Activated CD4-positive, alpha-beta T cell treated with anti-CD3 and anti-CD28 coated beads for 4 hours (primary cell): ENCODE data around the gene FOXN1.

Experiments used
- DNase-seq, 2 donors: peaks; one replicate each; pipeline ENCODE4 v3.0.0-alpha.2; 2020

FOXN1 gene

DNA sequence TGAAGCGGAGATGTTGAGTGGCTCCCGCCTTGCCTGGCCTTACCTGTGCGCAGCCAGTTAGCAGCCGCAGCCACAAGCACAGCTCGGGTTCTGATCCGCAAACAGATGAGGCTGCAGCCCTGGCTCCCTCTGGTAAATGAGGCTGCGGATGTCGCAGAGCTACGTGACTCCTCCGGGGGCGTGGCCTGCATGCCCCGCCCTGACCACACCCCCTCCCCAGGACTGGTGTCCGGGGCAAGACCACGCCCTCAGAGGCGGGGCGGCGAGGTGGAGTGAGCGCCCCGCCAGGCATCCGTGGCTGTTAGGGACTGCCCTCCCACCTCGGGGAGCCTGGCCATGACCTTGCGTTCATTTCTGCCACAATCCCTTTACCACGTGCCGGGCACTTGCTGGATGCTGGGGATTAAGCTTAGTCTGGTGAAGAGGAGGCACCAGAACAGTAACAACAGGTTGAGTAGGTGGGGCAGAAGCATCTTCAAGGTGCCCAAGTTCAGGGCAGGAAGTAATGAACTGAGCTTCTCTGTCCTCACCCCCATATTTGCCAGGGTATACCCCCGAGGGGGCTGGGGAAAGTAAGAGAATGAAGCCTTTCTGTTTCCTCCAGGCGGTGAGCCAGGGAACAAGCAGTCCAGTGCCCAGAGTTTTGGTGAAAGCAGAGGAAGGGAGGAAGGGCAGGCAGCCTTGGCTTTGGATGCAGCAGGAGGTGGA lies 70.8 kb downstream of the FOXN1 start, which contains the start of gene ALDOC:
ALDOC (minus strand) TSS at position 138 of the 708 bp plus-strand sequence. CDS start 1,363 bp downstream, outside the sequence.
- peak; percentile 97 to 99 for DNase-seq

DNA sequence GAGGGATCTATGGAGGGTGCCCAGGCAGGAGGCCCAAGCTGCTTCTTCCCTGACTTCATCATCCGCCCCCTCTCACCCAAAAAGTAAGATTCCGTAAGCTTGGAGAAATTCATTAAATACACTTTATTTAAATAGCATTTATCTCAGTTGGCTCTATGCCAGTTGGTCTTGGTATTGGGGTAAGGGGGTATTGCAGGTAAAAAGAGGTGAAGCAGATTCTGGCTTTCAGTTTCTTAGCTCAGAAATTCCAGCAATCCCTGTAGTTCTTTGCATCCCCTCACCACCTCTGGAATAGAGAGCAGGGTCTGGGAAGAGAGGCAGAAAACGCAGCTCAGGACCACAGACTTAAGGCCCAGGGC lies 71.3 kb downstream of the FOXN1 start:
- DNase-seq, result no peak

DNA sequence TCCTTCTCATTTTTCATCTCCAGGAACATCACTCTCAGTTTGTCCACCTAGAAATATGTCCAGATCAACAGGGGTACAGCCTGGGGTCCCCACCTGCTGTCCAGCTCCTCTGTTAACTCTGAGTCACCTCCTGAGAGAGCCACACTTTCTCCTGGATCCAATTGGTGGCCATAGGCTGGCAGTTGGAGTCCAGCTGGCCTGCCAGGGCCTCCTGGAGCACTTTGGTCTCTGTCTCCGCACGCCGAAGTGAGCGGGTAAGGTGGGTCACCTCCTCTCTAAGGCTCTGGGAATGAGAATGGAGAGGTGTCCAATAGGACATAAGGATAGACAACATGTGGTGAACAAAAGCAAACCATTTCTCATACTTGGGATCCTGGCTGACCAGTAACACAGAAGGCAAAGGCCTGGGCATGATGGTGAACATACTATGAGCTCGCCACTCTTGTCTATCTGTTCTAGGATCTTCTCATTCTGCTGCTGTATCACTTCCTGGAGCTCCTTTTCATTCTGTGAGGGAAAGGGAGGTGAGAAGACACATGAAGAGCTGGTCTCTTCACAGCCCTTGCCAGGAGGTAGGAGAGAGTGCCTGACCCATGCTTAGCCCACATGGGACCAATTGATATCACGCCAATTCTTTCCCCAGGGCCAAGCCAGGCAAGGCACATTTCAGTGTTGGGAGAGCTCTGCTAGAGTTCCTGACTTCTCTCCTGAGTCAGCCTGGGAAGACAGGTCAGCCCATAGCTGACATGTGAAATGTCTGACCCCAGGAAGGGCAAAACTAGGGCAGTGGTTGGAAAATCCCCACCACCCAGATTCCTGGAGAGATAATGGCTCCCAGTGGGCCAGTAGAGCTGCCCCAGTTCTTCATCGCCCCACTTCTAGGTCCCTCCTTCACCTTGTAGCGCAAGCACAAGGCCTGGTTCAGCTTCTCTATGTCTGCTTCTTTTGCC lies 72.4 kb downstream of the FOXN1 start:
- no peak for DNase-seq

DNA sequence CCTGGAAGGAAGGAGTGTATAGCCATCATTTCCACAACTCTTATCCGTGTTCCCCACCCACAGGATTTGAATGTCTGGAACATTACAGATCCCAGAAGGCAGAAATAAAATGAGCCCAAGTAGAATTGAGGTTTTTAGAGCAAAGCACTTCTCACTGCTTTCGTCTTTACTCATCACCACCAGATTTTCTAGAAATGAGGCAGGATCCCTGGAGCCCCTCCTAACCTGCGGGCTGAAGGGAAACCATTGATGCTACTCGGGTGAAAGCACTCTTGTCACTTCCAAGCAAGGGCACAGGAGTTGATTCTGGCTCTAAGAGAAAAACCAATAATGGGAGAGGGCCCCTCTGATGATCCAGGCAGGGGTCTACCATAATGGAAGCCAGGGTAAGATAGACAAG lies 73.4 kb downstream of the FOXN1 start:
- DNase-seq, result no peak

DNA sequence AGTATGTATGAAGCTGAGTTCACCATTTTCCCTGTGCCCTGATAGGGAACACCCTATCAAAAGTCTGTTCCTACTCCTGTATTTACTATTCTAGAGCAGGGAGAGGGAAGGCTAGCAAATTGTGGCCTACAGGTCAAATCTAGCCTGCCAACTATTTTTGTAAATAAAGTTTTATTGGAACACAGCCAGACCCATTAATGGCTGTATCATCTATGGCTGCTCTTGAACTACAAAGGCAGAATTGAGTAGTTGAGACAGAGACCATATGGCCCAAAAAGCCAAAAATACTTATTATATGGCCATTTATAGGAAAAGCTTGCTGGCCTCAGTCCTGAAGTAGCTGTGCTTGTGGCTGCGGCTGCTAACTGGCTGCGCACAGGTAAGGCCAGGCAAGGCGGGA lies 74.8 kb downstream of the FOXN1 start:
- no peak for DNase-seq

DNA sequence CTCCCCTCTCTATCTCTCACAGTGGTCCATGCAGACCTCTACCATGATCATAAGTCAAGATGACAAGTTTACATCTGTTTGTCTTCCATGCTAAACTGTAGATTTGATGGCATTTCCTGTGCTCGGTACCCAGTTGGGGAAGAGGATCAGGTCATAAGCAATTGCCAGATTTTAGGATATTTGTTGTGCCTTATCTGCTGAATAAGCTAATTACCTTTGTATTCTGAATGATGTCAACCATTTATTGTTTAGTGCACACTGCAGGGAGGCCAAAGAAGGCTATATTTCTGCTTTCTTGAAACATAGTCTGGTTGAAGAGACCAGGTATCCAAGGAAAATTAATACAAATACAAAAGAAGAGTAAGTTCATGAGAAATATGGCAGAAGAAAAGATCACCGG lies 76.4 kb downstream of the FOXN1 start:
- no peak for DNase-seq

DNA sequence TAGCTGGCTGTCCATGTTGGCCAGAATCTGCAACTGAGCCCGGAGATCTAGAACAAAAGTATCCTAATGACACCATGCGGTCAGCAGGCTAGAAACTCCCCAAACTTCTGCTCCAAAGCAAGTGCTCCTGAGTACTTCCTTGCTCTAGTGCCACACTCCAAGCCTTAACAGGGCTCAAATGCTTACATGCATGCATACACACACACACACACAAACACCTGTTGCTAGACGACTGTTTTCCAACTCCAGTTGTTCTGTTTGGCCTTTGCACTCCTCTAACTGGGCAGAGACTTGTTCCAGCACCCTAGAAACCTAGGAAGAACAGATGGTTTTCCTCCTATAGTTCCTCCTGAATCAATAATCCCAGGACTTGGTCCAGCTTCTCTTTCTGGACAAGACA lies 78.3 kb downstream of the FOXN1 start:
- DNase-seq, result no peak

DNA sequence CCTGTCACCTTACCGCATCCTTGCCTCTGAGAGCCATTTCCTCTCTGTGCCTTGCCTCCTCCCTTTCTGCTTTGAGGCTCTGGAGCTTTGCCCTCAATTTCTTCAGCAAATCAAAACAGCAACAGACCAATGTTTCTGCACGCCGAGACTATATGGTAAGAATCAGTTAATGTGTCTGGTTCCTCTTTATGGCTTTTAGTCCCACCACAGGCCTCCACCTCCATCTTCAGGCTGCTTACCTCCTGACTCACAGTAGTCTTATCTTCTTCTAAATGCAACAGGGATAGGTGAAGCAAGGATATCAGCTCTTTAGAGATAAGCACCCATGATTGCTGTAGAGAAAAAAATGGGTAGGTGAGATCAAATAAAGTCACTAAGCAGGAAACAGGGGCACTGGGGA lies 79.7 kb downstream of the FOXN1 start:
- no peak for DNase-seq
